Activated effector memory CD4-positive, alpha-beta T cell treated with Interleukin-2 at 50 U/mL for 16 hours (primary cell): Measurements from ENCODE around the gene BMAL2.

ENCODE experiments used
- DNase-seq: peaks from one replicate; pipeline ENCODE4 v3.0.0-alpha.2; 2020

BMAL2 gene

DNA sequence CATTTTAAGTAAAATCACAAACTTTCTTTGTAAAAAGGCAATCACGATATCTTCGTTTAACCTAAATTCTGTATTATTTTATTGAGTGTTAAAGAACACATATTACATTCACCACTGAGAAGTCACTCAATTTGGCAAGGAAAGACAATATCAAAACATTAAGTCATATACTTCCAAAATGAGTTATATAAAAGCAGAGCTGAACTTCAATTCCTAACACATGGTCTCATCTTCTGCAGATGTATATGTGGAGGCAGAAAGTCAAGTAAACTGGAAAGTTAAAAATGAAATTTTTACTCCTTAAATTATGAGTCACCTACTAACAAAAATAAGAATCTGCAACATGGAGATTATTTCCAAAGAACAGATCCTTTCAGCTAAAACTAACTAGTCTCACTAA, 28.7 kb downstream of the BMAL2 start:
- no peak for DNase-seq

DNA sequence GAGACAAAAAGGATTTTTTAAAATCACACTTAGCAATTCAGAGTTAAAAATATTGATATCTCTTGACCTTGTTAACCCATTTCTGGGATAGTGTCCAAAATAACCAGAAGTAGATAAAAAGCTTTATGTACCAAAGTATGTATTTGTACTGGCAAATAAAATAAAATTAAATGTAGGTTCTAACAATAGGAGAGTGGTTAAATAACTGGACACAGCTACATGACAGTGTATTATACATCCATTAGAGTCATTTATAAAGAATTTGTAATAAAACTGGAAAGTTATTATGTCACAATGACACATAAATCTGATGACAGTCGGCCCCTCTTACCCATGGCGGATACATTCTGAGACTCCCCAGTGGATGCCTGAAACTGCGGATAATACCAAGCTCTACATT, 34.0 kb downstream of the BMAL2 start:
- DNase-seq, result no peak

DNA sequence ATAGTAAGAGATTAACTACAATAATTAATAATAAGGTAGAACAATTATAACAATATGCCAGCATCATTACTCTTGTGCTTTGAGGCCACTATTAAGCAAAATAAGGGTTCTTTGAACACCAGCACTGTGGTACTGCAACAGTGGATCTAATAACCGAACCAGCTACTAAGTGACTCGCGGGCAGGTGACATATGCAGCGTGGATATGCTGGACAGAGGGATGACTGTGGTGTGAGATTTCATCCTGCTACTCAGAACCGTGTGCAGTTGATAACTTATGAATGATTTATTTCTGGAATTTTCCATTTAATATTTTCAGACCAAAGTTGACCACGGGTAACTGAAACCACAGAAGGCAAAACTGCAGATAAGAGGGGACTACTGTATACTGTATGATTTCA, 34.4 kb downstream of the BMAL2 start:
- DNase-seq, result no peak

DNA sequence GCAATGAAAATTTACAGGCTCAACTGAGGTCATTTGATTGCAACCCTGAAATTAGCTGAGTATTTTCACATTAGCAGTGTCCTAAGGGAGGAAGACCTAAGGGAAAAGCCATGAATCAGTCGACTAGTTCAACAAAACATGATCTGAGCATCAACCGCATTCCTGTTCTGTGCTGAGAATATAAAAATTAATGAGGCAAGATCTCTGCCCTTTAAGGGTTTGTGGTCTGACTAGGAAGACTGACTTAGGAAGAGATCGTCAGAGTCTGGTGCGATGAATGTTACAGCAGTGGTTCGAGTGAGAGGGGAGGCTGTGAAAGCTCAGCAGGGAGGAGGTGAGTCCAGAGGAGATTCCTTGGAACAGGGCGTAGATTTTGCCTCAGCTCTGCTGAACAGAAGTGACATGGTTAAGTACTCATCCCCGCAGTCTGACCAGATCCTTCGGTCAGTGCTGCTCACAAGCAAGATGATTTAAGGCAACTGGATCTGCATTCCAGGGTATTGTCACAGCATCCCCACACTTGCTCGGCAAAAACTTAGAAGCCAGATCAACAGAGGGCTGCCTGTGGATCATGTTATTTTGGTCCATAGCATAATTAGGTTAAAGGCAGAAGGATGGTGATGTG, 49.6 kb downstream of the BMAL2 start:
- DNase-seq, result no peak
